Bronchial epithelial cell (primary cell): Measurements from ENCODE around the gene OPN4. TPM values are rescaled to one million over a fixed set of nuclear protein-coding genes. Genes with fewer than 3 reads are reported as not detected.
A peak's percentile ranks its signal among the peaks of the same experiment; 100 is the strongest.

ENCODE experiments used
- DNase-seq: peaks from one replicate; pipeline ENCODE4 v3.0.0-alpha.2; 2010; ENCODE audit warnings: low read depth
- FAIRE-seq: peaks from 2 replicates; lab custom pipeline; 2011; peaks lifted over from hg19 to GRCh38; lab: Jason Lieb, UNC
- H3K27me3 ChIP-seq: 2 replicates; pipeline ENCODE4 v1.5.1; 2011; ENCODE audit warnings: low read length; ENCODE audit not compliant: control insufficient read depth, insufficient read depth
- H3K36me3 ChIP-seq: 2 replicates; pipeline ENCODE4 v1.5.1; 2011; ENCODE audit warnings: low read length; ENCODE audit not compliant: control insufficient read depth, insufficient read depth
- H3K4me3 ChIP-seq: 2 replicates; pipeline ENCODE4 v1.5.1; 2011; ENCODE audit warnings: mild to moderate bottlenecking, low read depth, low read length, control low read depth
- CTCF ChIP-seq: IDR thresholded peaks from 2 replicates; pipeline ENCODE4 v1.5.1; 2011; ENCODE audit warnings: mild to moderate bottlenecking, moderate library complexity, low read length, control low read depth, inconsistent platforms; ENCODE audit not compliant: insufficient read depth, severe bottlenecking
- total RNA-seq: library from RNA; depleted of rRNA; stranded (reverse); fragments of >200 nt; gene quantifications from 2 replicates; pipeline ENCODE4 v1.2.1, GENCODE V29; 2014

The OPN4 gene
- total RNA-seq, 1 donor from 2014 or later, result not detected

DNA sequence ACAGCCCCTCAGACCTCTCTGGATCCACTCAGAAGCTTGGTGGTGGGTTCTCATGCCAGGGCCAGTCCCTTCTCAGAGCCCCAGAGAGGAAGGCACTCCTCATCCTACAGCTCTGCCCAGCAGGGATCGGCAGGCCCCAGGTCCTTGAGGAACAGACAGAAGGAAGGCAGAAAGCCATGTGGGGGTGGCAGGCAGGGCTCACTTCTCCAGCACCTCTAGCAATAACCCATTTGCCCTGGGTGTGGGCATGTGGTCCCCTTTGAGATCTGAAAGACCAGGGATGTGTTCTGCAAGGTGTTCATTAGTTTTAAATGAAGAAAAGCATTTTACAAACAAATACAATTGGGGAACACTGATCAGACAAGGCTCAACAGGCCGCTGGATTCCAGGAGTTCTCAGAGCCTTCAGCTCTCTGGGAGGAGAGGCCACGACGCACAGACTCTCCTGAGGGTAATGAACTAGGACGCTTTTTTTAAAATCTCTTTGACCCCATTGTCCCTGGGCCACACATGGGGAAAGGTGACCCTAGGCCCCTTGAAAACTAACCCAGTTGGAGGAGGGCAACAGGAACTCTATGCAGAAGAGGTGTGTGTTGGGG, 54.5 kb downstream of the OPN4 start:
- Histone ChIP-seq H3K4me3 (no peak overlapping the region), H3K36me3 (no peaks in the 10 kb centered on the region), H3K27me3 (no peaks in the 10 kb centered on the region)
- no peak for FAIRE-seq
- no peak for DNase-seq
- TF ChIP-seq CTCF, result no peak

GRCh38 chr10:86709396-86710185, 55.2 kb downstream of the OPN4 start:
- Histone ChIP-seq H3K4me3 (no peak overlapping the region), H3K27me3 (no peaks in the 10 kb centered on the region), H3K36me3 (no peaks in the 10 kb centered on the region)
- no peak for TF ChIP-seq CTCF
- DNase-seq (no peak), FAIRE-seq (no peak)

DNA sequence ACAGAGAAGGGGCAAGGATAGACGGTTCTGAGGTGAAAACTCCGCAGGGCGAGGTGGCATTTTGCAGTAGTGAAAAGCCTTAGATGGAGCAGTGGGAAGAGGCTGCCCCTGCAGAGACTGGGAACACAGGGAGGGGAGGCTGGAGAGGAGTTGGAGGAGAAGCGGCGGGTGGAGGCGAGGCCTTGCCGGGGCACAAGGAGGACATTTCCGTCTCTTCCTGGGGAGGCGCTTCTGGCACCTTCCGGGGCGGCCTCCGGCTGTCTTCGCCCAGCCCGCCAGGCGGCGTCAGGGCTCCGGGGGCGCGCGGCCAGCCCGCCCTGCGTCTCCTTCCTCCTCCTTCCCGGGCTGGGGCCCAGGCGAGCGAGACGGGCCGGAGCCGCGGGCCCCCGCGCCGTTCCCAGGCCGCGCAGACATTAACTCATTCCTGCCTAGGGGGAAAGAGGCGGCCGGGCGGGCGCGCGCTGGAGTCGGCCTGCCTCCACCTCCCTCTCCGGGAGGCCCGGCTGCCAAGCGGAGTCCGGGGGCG, 56.7 kb downstream of the OPN4 start:
- FAIRE-seq, result no peak
- Histone ChIP-seq H3K4me3 (peak overlapping the region; percentile 69), H3K27me3 (no peaks in the 10 kb centered on the region), H3K36me3 (no peaks in the 10 kb centered on the region)
- TF ChIP-seq CTCF, result peak; percentile 86
- DNase-seq, result peak; percentile 64

DNA sequence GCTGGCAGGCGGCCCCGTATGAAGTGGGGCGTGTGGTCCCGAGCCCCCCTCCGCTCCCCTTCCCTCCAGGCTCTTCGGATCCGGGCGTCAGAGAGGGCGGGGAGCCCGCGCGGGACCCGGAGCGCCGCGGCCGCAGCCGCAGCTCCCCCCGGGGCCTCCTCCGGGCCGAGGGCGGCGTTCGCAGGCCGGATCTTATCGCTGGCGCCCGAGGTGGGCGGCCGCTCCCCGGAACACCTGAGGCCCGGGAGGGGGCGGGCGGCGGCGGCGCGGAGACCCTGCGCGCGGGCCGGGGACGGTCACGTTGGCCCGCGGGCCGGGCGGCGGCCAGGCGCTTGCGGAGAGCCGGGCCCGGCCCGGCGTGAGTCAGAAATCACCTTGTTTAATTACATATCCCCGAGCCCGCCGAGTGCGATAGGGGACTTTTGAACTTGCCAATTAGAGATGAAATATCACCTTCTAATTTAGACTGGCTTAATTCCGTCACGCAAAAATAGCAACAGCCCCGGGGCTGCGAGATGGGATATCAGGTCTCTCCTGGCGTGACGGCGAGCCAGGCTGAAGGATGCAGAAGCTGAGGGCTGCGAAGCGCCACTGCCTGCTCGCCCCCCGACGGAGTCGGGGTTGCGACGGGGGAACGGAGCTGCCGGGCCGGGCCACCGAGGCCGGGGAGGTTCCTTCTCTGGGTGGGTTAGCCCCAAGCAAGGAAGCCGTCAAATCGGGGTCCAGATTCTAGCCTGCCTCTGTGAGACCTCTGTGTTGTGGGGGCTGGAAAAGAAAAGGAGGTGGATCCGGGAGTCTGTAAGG, 57.4 kb downstream of the OPN4 start:
- no peak for FAIRE-seq

GRCh38 chr10:86712317-86712707, 58.0 kb downstream of the OPN4 start:
- DNase-seq, result peak; percentile 4
- peak overlapping the region; percentile 69 for H3K4me3 ChIP-seq
- H3K36me3 ChIP-seq, result no peaks in the 10 kb centered on the region
- FAIRE-seq, result no peak
- no peaks in the 10 kb centered on the region for H3K27me3 ChIP-seq
- no peak for TF ChIP-seq CTCF

More for the DNA sequence above, 57.4 kb downstream of the OPN4 start:
- Histone ChIP-seq H3K27me3 (no peaks in the 10 kb centered on the region), H3K4me3 (peak overlapping the region; percentile 69), H3K36me3 (no peaks in the 10 kb centered on the region)
- TF ChIP-seq CTCF, result no peak
- peak; percentile 39 for DNase-seq
